Measurements from ENCODE around the gene NUMA1. TPM values are rescaled to one million over a fixed set of nuclear protein-coding genes. Genes with fewer than 3 reads are reported as not detected.

The NUMA1 gene
- total and polyA plus RNA-seq, 2 of the 8 experiments (the other 6 are each of a cell fraction or from before 2014, with no cell fraction given): 101 to 107 TPM

DNA sequence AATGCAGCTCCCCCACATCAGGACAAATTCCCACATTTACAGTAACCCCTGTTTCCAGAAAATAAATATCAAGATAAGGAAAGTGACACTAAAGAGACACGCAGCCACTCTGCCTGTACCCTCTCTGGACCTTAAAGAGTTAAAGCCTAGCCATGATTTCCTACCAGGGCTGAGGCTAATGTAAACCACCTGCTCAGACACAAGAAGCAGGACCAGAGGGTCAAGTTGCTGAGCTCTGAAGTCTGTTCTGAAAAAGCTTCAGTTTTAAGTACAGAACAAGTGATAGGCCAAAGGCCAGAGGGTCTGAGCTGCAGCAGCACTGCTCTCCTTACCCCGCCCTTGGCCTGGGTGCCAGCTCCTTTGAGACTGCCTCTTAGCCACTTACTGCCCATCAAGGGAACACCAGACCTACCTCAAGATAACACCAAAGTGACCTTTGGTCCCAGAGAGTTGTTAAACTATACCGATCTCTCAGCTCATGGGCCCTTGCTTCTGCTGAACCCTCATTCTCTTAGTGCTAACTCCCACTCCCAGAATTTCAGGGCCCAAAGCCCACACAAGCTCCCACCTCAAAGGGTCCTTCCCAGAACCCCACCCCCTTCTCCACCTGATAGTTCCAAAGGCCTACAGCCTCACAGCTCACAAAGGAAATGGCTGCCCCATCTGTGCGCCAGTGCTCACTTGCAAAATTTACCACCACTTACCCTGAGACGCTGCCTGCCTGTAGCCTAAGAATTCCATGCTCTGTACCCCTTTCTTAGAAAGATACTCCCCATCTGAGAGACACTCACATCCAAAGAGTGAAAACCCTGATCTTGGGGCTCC is 41.1 kb downstream of the NUMA1 start:
- peaks cover 10 to 68% of the 10 kb centered on the region in 2 experiments; a peak in 3 of 4 replicates for H3K79me2 ChIP-seq (ENCODE audit: control insufficient read depth in 1 of 2, insufficient read depth in 2 of 2, low read length in 2 of 2)
- ChIA-PET CTCF (ENCODE audit: partially characterized antibody) (interaction anchor here (0.8 to 4.6 kb wide), 13 partner anchors 8 to 247 kb away, joined by 3 to 57 read pairs (median 6); no protein-coding TSS in a partner anchor), POLR2A (ENCODE audit: partially characterized antibody) (interaction anchor here (0.7 to 4.8 kb wide), 14 partner anchors 9 to 258 kb away, joined by 3 to 33 read pairs (median 4); partner anchors contain the start of genes ANAPC15 and LRRC51)
- H2BK15ac ChIP-seq (ENCODE audit: low read length): peak overlapping the region; percentile 72; the same call in 1 of the 2 replicates
- peak overlapping the region; percentile 54 for H2BK5ac ChIP-seq (ENCODE audit: low read depth, low read length)
- TF ChIP-seq JUN (IDR thresholded peaks at IDR 0.05; ENCODE audit: low read depth, low read length) (no peak), ZNF274 (IDR thresholded peaks at IDR 0.05; ENCODE audit: borderline replicate concordance, extremely low read depth, low read length) (no peak), CTBP2 (IDR thresholded peaks at IDR 0.05; ENCODE audit: borderline replicate concordance, insufficient read depth, insufficient read length, low read length) (no peak), EZH2 (IDR thresholded peaks at IDR 0.05; ENCODE audit: low read depth, low read length, severe bottlenecking) (no peak), GTF2F1 (IDR thresholded peaks at IDR 0.05; ENCODE audit: borderline replicate concordance, low read depth, low read length) (no peak), CHD1 (IDR thresholded peaks at IDR 0.05; ENCODE audit: low read depth, low read length) (no peak)
- peaks cover 15% of the 10 kb centered on the region for H3K79me1 ChIP-seq (ENCODE audit: low read depth, low read length)
- H3K9me3 ChIP-seq (ENCODE audit: insufficient read depth in 2 of 2, low read depth in 1 of 2, low read length in 1 of 2): no peaks in the 10 kb centered on the region
- H3K23me2 ChIP-seq (ENCODE audit: low read depth, low read length): peaks cover 7% of the 10 kb centered on the region
- peak overlapping the region in 1 of 4 experiments; percentile 55; a peak in 2 of 8 replicates for H3K4me3 ChIP-seq (ENCODE audit: extremely low read depth in 1 of 4, insufficient read depth in 2 of 4, low read depth in 3 of 4, low read length in 4 of 4)
- H2BK12ac ChIP-seq (ENCODE audit: low read depth, low read length): peak overlapping the region; percentile 78; the same call in 1 of the 2 replicates
- H2AFZ ChIP-seq (ENCODE audit: low read length): no peak overlapping the region
- no peak overlapping the region; the same call in 1 of the 2 replicates for H4K8ac ChIP-seq (ENCODE audit: extremely low read depth, insufficient read depth, low read length)
- no peak overlapping the region for H3K23ac ChIP-seq (ENCODE audit: insufficient read length)
- peak overlapping the region; percentile 90; the same call in 1 of the 2 replicates for H3K18ac ChIP-seq (ENCODE audit: extremely low read depth, low read length)
- peak overlapping the region; percentile 52 for H3K27ac ChIP-seq (ENCODE audit: low read depth, low read length)
- H2AK5ac ChIP-seq (ENCODE audit: low read depth, low read length): peak overlapping the region; percentile 57; the same call in 1 of the 2 replicates
- H3K14ac ChIP-seq (ENCODE audit: insufficient read length): no peak overlapping the region
- H4K20me1 ChIP-seq (replicated peaks in 1 of 2; ENCODE audit: control insufficient read depth in 1 of 2, insufficient read depth in 2 of 2, low read length in 2 of 2): no peaks in the 10 kb centered on the region
- 89% methylated on average over 5 of the region's 5 CpGs; no CpG with 5 or more reads in 1 of the 2 experiments for WGBS, 2 experiments (ENCODE audit: extremely low coverage in 1 of 2, insufficient coverage in 1 of 2, insufficient read length in 1 of 2, insufficient replicate concordance in 2 of 2, low coverage in 1 of 2, low lambda C conversion rate in 2 of 2, missing lambda C conversion rate in 1 of 2)
- H3K9ac ChIP-seq (replicated peaks in 1 of 4; ENCODE audit: extremely low read depth in 1 of 4, low read depth in 3 of 4, low read length in 3 of 4): peak overlapping the region in 2 of 4 experiments; percentile 11 to 13; a peak in 2 of 7 replicates
- H3K36me3 ChIP-seq (ENCODE audit: control insufficient read depth in 2 of 4, insufficient read depth in 4 of 4, low read length in 3 of 4): peaks cover 0 to 13% (median 0%) of the 10 kb centered on the region in 4 experiments; a peak in 4 of 8 replicates
- H3K4ac ChIP-seq (replicated peaks; ENCODE audit: insufficient read length, low read depth, low read length): peak overlapping the region; percentile 69
- no peak overlapping the region for H3K56ac ChIP-seq (replicated peaks; ENCODE audit: insufficient read length, low read depth, low read length)
- peaks cover 29 to 36% (median 33%) of the 10 kb centered on the region in 4 experiments for H3K4me1 ChIP-seq (replicated peaks in 1 of 4; ENCODE audit: control insufficient read depth in 3 of 4, insufficient read depth in 4 of 4, low read length in 3 of 4)
- DNase-seq (ENCODE audit: low read depth in 1 of 2, low spot score in 2 of 2) (no peak), FAIRE-seq (no peak)
- H2BK120ac ChIP-seq (replicated peaks; ENCODE audit: low read depth, low read length): no peak overlapping the region
- H4K91ac ChIP-seq (replicated peaks; ENCODE audit: insufficient read length, low read length): peak overlapping the region; percentile 83
- H3K27me3 ChIP-seq (replicated peaks in 1 of 4; ENCODE audit: control insufficient read depth in 3 of 4, extremely low read depth in 1 of 4, insufficient read depth in 3 of 4, low read length in 3 of 4): no peaks in the 10 kb centered on the region
- H2BK20ac ChIP-seq (ENCODE audit: low read length): no peak overlapping the region
- peak overlapping the region; percentile 45 for H4K5ac ChIP-seq (ENCODE audit: insufficient read length, low read depth, low read length)
- peak overlapping the region; percentile 73 to 92 for H3K4me2 ChIP-seq (ENCODE audit: insufficient read depth in 1 of 2, low read depth in 2 of 2, low read length in 2 of 2)
